ENCODE data around the gene PRKD3.
"Not testable (repeated sequence)": the region's sequence is repeated elsewhere in the genome, so short reads cannot be mapped to it uniquely, and the experiment has no call there.

PRKD3 gene

GRCh38 chr2:37306024-37306423 is 18.6 kb downstream of the PRKD3 start:
- DNase-seq: no peak

DNA sequence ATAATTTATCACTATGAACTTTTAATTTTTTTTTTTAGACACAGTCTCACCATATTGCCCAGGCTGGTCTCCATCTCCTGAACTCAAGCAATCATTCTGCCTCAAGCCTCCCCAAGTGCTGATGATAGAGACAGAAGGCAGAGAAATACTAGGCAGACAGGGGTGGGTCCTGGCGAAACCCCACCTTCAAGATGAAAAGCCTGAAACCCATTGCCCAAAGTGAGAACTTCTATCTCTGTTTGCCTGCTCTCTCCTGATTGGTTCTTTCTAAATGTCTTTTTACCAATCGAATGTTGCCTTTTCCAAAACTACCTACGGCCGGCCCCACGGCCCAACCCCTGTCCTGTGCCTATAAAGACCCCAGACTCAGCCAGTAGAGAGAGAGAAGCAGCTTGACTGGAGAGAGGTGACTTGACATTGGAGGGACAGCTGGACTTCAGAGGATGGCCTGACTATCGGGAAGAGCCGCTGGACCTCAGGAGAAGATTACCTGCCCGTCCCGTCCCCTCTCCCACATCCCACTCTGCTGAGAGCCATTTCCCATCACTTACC is 21.9 kb downstream of the PRKD3 start:
- no peak for DNase-seq

DNA sequence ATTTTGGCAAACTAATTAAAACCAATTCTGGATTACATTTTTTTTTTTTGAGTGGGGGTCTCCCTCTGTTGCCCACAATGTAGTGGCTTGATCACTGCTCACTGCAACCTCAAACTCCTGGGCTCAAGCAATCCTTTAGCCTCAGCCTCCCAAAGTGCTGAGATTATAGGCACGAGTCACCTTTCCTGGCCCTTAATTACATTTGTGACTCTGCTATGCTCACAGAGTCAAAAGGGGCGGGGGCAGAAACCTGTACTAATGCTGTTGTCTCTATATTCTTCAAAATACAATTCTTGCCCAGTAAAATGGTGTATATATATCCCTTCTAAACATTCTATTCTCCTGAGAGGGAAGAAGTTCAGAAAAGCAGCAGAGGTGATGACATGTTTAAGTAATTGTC is 23.2 kb downstream of the PRKD3 start:
- DNase-seq: no peak

- no peak for DNase-seq
These were observed 24.1 kb downstream of the PRKD3 start for GRCh38 chr2:37300578-37300977.

GRCh38 chr2:37300146-37300545 is 24.5 kb downstream of the PRKD3 start:
- DNase-seq: peak; percentile 31

DNA sequence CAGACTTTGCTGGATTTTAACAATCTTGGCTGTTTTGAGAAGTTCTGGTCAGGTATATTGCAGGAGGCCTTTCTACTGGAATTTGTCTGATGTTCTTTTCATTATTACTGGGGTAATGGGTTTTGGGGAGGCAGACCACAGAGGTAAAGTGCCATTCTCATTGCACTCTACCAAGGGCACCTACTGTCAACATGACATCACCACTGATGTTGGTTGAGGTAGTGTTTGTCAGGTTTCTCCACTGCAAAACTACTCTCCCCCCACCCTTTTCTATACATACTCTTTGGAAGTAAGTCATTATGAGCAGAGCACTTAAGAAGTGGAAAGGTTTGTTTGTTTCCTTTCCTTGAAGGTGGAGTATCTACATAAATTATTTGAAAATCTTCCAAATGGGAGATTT is 27.0 kb downstream of the PRKD3 start:
- no peak for DNase-seq

GRCh38 chr2:37295469-37296073 is 29.1 kb downstream of the PRKD3 start:
- no peak for DNase-seq

- DNase-seq: not testable (repeated sequence)
These were observed 29.8 kb downstream of the PRKD3 start for GRCh38 chr2:37294858-37295257.

GRCh38 chr2:37291680-37292079 is 33.0 kb downstream of the PRKD3 start:
- no peak for DNase-seq

- DNase-seq: no peak
These were observed 36.7 kb downstream of the PRKD3 start for GRCh38 chr2:37287966-37288365.

DNA sequence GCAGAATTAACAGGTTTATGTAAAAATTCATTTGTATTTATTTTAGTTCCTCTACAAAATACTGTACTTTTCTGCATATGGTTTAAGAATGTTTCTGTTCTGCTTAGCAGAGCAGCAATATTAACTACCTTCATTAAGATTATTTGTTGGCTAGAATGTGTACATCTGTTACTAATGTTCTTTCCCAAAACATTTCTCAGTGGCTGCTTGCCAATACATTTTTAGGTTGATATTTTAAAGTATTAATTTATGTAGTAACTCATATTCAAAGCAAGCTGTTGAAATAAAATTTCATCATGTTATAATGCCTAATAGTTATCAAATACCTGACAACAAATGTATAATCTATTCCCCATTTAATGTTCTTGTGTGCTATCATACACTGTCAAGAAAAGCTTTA is 40.3 kb downstream of the PRKD3 start:
- DNase-seq: no peak

DNA sequence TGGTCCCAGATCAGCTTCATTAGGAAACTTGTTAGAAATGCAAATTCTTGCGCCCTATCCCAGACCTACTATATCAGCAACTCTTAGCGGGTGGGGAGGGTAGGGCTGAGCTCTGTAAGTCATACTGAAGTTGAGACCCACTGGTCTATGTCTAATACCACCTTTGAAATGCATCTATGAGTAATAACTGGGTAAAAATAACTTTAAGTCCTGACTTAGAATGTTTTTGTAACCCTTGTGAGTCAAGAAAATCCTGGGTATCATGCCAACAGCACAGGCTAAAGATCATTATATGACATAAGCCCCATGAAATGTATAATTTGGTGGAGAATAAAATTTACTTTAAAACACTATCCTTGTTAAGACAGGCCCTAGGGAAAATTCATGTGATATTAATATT is 41.4 kb downstream of the PRKD3 start:
- DNase-seq: peak; percentile 62

DNA sequence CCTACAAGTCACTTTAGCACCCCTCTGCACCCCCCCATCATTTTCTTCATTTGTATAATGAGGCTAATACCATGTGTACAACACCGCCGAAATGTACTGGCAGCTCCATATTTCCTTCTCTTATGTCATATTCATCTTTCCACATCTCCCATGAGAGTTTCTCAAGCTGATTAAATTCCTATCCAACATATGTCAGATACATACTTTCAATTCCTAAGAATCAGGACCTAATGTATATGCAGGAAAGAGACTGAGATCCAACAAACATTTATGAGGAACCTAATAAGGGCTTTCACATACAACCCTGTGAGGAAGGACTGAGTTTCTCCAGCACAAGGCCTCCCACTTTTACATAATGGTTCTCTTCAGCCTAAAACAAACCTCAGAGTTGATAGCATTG is 41.9 kb downstream of the PRKD3 start:
- DNase-seq: no peak

DNA sequence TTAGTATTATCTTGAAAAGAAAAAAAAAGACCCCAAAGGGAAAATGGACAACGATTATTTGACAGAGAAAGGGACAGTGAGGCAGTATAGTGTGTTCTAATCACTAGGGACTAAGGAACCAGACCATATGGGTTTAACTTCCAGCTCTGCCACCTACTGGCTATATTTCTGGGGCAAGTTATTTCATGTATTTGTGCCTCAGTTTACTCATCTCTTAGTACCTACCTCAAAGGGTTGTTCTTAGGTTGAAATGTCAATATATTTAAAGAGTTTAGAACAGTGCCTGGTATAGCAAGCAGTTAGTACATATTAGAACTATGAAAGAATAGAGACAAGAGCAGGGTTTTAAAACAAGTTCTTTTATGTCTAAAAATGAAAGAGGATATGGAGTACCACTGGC is 42.7 kb downstream of the PRKD3 start:
- no peak for DNase-seq

DNA sequence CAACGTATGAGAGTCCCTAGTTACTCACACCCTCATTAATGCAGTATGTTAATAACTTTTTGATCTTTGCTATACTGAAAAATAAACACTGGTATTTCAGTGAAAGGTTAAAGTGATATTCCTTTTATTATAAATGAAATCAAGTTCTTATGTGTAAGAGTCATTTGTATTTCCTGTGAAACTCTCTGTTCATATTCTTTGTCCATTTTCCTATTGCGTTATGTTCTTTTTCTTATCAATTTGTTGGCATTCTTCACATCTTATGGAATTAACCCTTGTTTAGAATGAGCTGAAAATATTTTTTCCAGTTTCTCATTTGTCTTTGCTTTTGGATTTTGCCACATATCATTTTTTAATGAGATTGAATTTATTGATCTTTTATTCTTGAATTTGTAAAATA is 48.3 kb downstream of the PRKD3 start:
- DNase-seq: no peak

All from kidney glomerular epithelial cell (primary cell).